Measurements from ENCODE around the gene UROC1. TPM values are rescaled to one million over a fixed set of nuclear protein-coding genes. Genes with fewer than 3 reads are reported as not detected.

UROC1 gene
- total and polyA plus RNA-seq, 2 experiments from 2014 or later = not detected

DNA sequence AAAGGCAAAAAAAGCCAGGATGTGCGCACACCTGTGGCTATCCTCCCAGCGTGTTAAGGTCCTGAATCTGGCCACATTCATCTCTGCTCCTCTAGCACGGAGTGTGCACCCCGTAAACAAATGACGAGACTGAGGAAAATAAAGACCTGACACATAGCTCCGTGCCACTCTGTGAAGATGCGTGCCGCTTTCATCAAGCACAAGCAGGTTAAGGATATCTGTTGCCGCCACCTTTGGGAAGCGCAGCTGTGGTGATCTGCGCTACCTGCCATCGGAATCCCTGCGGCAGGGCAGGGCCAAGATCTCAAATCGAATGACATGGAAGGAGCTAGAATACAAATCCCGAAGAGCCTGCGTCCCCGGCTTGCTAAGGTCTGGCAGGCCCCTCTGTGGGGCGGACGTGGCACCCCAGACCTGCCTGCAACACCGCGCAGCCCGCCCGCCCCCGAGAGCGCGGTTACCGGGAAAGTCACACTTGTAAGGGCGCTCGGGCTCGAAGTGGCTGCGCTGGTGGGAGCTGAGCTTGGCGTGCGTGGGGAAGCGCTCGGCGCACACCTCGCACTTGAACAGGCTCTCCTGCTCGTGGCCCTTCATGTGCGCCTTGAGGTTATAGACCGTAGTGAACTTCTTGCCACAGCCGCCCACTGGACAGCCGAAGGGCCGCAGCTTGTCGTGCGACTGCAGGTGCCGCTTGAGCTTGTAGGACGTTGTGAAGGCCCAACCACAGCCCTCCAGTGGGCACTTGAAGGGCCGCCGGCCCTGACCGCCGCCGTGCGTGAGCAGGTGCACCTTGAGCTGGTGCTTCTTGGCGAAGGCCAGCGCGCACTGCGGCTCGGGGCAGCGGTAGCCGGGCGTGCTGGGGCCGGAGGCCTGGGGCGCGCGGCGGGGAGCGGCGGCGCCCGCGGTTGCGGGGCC is 42.8 kb downstream of the UROC1 start:
- peak; percentile 65 for DNase-seq (ENCODE audit: low spot score)
- Histone ChIP-seq H3K9me2 (ENCODE audit: insufficient read depth) (no peaks in the 10 kb centered on the region), H4K20me1 (replicated peaks; ENCODE audit: insufficient read depth) (peaks cover 35% of the 10 kb centered on the region), H3K27me3 (ENCODE audit: insufficient read depth) (no peaks in the 10 kb centered on the region), H3K79me2 (replicated peaks; ENCODE audit: insufficient read depth) (peaks cover 51% of the 10 kb centered on the region), H3K4me3 (peak overlapping the region; percentile 85), H3K36me3 (ENCODE audit: insufficient read depth) (peaks cover 20% of the 10 kb centered on the region), H3F3A (replicated peaks; ENCODE audit: low read depth) (no peaks in the 10 kb centered on the region), H3K27ac (ENCODE audit: low read depth) (no peak overlapping the region), H2AFZ (no peak overlapping the region), H3K4me1 (ENCODE audit: insufficient read depth) (peaks cover 18% of the 10 kb centered on the region), H3K4me2 (peak overlapping the region; percentile 93)
- peak overlapping the region; percentile 91 for H3K4me3 Mint-ChIP-seq
- H3K27me3 Mint-ChIP-seq (ENCODE audit: insufficient read depth, low read depth, poor library complexity) = peaks cover 2% of the 10 kb centered on the region
- H3K36me3 Mint-ChIP-seq (ENCODE audit: low read depth) = peaks cover 37% of the 10 kb centered on the region
- H3K4me1 Mint-ChIP-seq = peaks cover 37% of the 10 kb centered on the region
- ATAC-seq = peak; percentile 13
- H3K27ac Mint-ChIP-seq = no peak overlapping the region
- no peaks in the 10 kb centered on the region; the same call in 2 of the 3 replicates for H3K9me3 Mint-ChIP-seq
- TF ChIP-seq POLR2AphosphoS5 (IDR thresholded peaks at IDR 0.05; ENCODE audit: low read depth) (no peak; the same call in 1 of the 2 replicates), CREB1 (CRISPR knock-in tag; IDR thresholded peaks at IDR 0.05; ENCODE audit: low read depth) (no peak), EZH2 (IDR thresholded peaks at IDR 0.05; ENCODE audit: low read depth, unreplicated experiment) (no peak), STAT1 (IDR thresholded peaks at IDR 0.05; ENCODE audit: unreplicated experiment) (no peak), ZNF114 (CRISPR knock-in tag; IDR thresholded peaks at IDR 0.05) (no peak), EZH2phosphoT487 (IDR thresholded peaks at IDR 0.05; ENCODE audit: unreplicated experiment) (no peak), JUNB (IDR thresholded peaks at IDR 0.05; ENCODE audit: unreplicated experiment) (no peak), ZNF331 (CRISPR knock-in tag; IDR thresholded peaks at IDR 0.05; ENCODE audit: low read depth) (no peak)
- TF ChIP-seq, protein P1, sequence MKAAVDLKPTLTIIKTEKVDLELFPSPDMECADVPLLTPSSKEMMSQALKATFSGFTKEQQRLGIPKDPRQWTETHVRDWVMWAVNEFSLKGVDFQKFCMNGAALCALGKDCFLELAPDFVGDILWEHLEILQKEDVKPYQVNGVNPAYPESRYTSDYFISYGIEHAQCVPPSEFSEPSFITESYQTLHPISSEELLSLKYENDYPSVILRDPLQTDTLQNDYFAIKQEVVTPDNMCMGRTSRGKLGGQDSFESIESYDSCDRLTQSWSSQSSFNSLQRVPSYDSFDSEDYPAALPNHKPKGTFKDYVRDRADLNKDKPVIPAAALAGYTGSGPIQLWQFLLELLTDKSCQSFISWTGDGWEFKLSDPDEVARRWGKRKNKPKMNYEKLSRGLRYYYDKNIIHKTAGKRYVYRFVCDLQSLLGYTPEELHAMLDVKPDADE (IDR thresholded peaks at IDR 0.05) = no peak
- TF ChIP-seq, protein P2, sequence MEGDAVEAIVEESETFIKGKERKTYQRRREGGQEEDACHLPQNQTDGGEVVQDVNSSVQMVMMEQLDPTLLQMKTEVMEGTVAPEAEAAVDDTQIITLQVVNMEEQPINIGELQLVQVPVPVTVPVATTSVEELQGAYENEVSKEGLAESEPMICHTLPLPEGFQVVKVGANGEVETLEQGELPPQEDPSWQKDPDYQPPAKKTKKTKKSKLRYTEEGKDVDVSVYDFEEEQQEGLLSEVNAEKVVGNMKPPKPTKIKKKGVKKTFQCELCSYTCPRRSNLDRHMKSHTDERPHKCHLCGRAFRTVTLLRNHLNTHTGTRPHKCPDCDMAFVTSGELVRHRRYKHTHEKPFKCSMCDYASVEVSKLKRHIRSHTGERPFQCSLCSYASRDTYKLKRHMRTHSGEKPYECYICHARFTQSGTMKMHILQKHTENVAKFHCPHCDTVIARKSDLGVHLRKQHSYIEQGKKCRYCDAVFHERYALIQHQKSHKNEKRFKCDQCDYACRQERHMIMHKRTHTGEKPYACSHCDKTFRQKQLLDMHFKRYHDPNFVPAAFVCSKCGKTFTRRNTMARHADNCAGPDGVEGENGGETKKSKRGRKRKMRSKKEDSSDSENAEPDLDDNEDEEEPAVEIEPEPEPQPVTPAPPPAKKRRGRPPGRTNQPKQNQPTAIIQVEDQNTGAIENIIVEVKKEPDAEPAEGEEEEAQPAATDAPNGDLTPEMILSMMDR (conservative IDR thresholded peaks at IDR 0.05; ENCODE audit: low read depth in 2 of 2) = no peak
- TF ChIP-seq, protein P3, sequence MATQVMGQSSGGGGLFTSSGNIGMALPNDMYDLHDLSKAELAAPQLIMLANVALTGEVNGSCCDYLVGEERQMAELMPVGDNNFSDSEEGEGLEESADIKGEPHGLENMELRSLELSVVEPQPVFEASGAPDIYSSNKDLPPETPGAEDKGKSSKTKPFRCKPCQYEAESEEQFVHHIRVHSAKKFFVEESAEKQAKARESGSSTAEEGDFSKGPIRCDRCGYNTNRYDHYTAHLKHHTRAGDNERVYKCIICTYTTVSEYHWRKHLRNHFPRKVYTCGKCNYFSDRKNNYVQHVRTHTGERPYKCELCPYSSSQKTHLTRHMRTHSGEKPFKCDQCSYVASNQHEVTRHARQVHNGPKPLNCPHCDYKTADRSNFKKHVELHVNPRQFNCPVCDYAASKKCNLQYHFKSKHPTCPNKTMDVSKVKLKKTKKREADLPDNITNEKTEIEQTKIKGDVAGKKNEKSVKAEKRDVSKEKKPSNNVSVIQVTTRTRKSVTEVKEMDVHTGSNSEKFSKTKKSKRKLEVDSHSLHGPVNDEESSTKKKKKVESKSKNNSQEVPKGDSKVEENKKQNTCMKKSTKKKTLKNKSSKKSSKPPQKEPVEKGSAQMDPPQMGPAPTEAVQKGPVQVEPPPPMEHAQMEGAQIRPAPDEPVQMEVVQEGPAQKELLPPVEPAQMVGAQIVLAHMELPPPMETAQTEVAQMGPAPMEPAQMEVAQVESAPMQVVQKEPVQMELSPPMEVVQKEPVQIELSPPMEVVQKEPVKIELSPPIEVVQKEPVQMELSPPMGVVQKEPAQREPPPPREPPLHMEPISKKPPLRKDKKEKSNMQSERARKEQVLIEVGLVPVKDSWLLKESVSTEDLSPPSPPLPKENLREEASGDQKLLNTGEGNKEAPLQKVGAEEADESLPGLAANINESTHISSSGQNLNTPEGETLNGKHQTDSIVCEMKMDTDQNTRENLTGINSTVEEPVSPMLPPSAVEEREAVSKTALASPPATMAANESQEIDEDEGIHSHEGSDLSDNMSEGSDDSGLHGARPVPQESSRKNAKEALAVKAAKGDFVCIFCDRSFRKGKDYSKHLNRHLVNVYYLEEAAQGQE (IDR thresholded peaks at IDR 0.05; ENCODE audit: unreplicated experiment) = no peak
